ENCODE measurements around the gene KMT2A. TPM values are rescaled to one million over a fixed set of nuclear protein-coding genes. Genes with fewer than 3 reads are reported as not detected.

Gene KMT2A
- total and polyA plus RNA-seq, 10 of the 15 experiments (the other 5 are each of a cell fraction or from before 2014, with no cell fraction given), result 6.1 to 56.9 (median 25.4) TPM

GRCh38 chr11:118537409-118537980 is 101.2 kb downstream of the KMT2A start (continued):
- TF ChIP-seq SMAD1 (IDR thresholded peaks at IDR 0.05; ENCODE audit: low read depth, partially characterized antibody) (no peak), TBL1XR1 (IDR thresholded peaks at IDR 0.05; ENCODE audit: low read depth, low read length) (no peak)

- no peak for DNase-seq (ENCODE audit: low read depth, low spot score)
- Histone ChIP-seq H2AFZ (ENCODE audit: control insufficient read depth, low read depth, low read length) (no peak overlapping the region), H3K4me1 (ENCODE audit: control insufficient read depth, insufficient read depth, low read length) (no peaks in the 10 kb centered on the region), H3K36me3 (ENCODE audit: control insufficient read depth in 2 of 2, insufficient read depth in 2 of 2, low read length in 1 of 2) (no peaks in the 10 kb centered on the region; a peak in 1 of 4 replicates), H3K27ac (ENCODE audit: control insufficient read depth, insufficient read depth) (no peak overlapping the region), H3K9ac (ENCODE audit: control insufficient read depth, insufficient read depth, low read length) (no peak overlapping the region), H3K79me2 (ENCODE audit: control insufficient read depth, insufficient read depth, low read length) (no peaks in the 10 kb centered on the region), H3K27me3 (replicated peaks in 1 of 2; ENCODE audit: control insufficient read depth in 2 of 2, insufficient read depth in 2 of 2, low read length in 1 of 2) (no peaks in the 10 kb centered on the region), H3K4me3 (no peak overlapping the region), H3K9me3 (replicated peaks; ENCODE audit: control insufficient read depth, insufficient read depth, low read length) (no peaks in the 10 kb centered on the region), H3K4me2 (ENCODE audit: control insufficient read depth, insufficient read depth) (no peak overlapping the region), H4K20me1 (ENCODE audit: control insufficient read depth, insufficient read depth) (no peaks in the 10 kb centered on the region)
- ChIA-PET RAD21 (ENCODE audit: unreplicated experiment) (interaction anchor here (0.5 kb wide), 1 partner anchor 28 kb away, joined by 3 read pairs; the partner anchor contains the start of gene ARCN1), CTCF (interaction anchor here (0.6 kb wide), 1 partner anchor 19 kb away, joined by 3 read pairs; no protein-coding TSS in a partner anchor), SMC1A (ENCODE audit: uncharacterized antibody, unreplicated experiment) (no interaction called here), POLR2A (interaction anchor here (0.6 to 1.1 kb wide), 2 partner anchors 47 to 328 kb away, joined by 3 read pairs; no protein-coding TSS in a partner anchor)
- in situ Hi-C loops (cut with MboI) (no loop called here), intact Hi-C loops (cut with micrococcal nuclease; ENCODE audit: unreplicated experiment) (no loop called here)
- no peak for ATAC-seq
- WGBS (ENCODE audit: insufficient coverage, insufficient replicate concordance, low lambda C conversion rate, missing lambda C conversion rate), result 87% methylated on average over 8 of the region's 8 CpGs
- TF ChIP-seq ZNF592 (IDR thresholded peaks at IDR 0.05) (no peak), TAF1 (IDR thresholded peaks at IDR 0.05; ENCODE audit: borderline replicate concordance, low read depth, low read length) (no peak), IRF4 (IDR thresholded peaks at IDR 0.05; ENCODE audit: low read depth, low read length) (no peak), RAD21 (IDR thresholded peaks at IDR 0.05; ENCODE audit: insufficient read depth, low read depth, low read length) (no peak), ZBED1 (IDR thresholded peaks at IDR 0.05; ENCODE audit: borderline replicate concordance) (no peak), PBX3 (IDR thresholded peaks at IDR 0.05; ENCODE audit: insufficient replicate concordance, low read depth, low read length) (no peak), NR2C2 (IDR thresholded peaks at IDR 0.05; ENCODE audit: borderline replicate concordance, control insufficient read depth, insufficient read length, low read depth) (no peak), BHLHE40 (IDR thresholded peaks at IDR 0.05; ENCODE audit: borderline replicate concordance in 1 of 2, low read depth in 2 of 2, low read length in 1 of 2) (no peak), CREB1 (IDR thresholded peaks at IDR 0.05; ENCODE audit: low read depth) (no peak), CEBPB (IDR thresholded peaks at IDR 0.05; ENCODE audit: borderline replicate concordance in 1 of 2, low read depth in 2 of 2, low read length in 2 of 2) (no peak), NBN (IDR thresholded peaks at IDR 0.05) (no peak), HDAC6 (IDR thresholded peaks at IDR 0.05; ENCODE audit: unreplicated experiment) (no peak), MXI1 (IDR thresholded peaks at IDR 0.05; ENCODE audit: low read depth, low read length) (no peak), MYB (IDR thresholded peaks at IDR 0.05; ENCODE audit: borderline replicate concordance, low read depth, low read length) (no peak), SUPT20H (IDR thresholded peaks at IDR 0.05; ENCODE audit: borderline replicate concordance, control insufficient read depth, low read depth, low read length) (no peak)
- TSS peak; percentile 70 for BruUV-seq (replicated peaks)
- FAIRE-seq, result no peak
These were observed 107.8 kb downstream of the KMT2A start for GRCh38 chr11:118544010-118544646.
